Stomach (tissue), 4 donors: ENCODE data around the gene R3HCC1L.

Experiments
- CTCF ChIP-seq, 7 experiments: fragments of 450-650 bp in 4 of 7; fragments of 200-600 bp in 3 of 7; sonication (generic) in 3 of 7; IDR thresholded peaks; one replicate each; pipeline ENCODE4 v1.5.1; 2016 to 2019; ENCODE audit warnings: antibody characterized with exemption in 7 of 7, control low read depth in 2 of 7, mild to moderate bottlenecking in 1 of 7
- POLR2A ChIP-seq, 4 donors: fragments of 450-650 bp; IDR thresholded peaks; one replicate each; pipeline ENCODE4 v1.6.1; 2016; ENCODE audit warnings: antibody characterized with exemption in 4 of 4, control low read depth in 2 of 4, mild to moderate bottlenecking in 1 of 4, moderate library complexity in 1 of 4
- POLR2AphosphoS5 ChIP-seq, 3 donors: sonication (generic); formaldehyde crosslinking; IDR thresholded peaks; one replicate each; pipeline ENCODE4 v1.6.1; 2016; ENCODE audit warnings: antibody characterized with exemption in 3 of 3

GRCh38 chr10:98169379-98169778, 34.9 kb downstream of the R3HCC1L start:
- TF ChIP-seq POLR2AphosphoS5 (IDR thresholded peaks at IDR 0.05): no peak
- TF ChIP-seq POLR2A (IDR thresholded peaks at IDR 0.05): no peak
- no peak for TF ChIP-seq CTCF (IDR thresholded peaks at IDR 0.05)
